ENCODE data around the gene SLC39A11. TPM values are rescaled to one million over a fixed set of nuclear protein-coding genes. Genes with fewer than 3 reads are reported as not detected.

Gene SLC39A11
- total RNA-seq, 1 experiment from 2014 or later: 57.1 TPM

GRCh38 chr17:72887917-72888316 is 204.6 kb downstream of the SLC39A11 start:
- no peaks in the 10 kb centered on the region for H3K27me3 ChIP-seq (ENCODE audit: insufficient read depth, low read depth)
- H4K20me1 ChIP-seq (ENCODE audit: insufficient read depth): no peaks in the 10 kb centered on the region
- no peaks in the 10 kb centered on the region for H3K4me1 ChIP-seq (replicated peaks; ENCODE audit: insufficient read depth)
- TF ChIP-seq EZH2 (IDR thresholded peaks at IDR 0.05; ENCODE audit: low read depth): no peak
- TF ChIP-seq, protein P1, sequence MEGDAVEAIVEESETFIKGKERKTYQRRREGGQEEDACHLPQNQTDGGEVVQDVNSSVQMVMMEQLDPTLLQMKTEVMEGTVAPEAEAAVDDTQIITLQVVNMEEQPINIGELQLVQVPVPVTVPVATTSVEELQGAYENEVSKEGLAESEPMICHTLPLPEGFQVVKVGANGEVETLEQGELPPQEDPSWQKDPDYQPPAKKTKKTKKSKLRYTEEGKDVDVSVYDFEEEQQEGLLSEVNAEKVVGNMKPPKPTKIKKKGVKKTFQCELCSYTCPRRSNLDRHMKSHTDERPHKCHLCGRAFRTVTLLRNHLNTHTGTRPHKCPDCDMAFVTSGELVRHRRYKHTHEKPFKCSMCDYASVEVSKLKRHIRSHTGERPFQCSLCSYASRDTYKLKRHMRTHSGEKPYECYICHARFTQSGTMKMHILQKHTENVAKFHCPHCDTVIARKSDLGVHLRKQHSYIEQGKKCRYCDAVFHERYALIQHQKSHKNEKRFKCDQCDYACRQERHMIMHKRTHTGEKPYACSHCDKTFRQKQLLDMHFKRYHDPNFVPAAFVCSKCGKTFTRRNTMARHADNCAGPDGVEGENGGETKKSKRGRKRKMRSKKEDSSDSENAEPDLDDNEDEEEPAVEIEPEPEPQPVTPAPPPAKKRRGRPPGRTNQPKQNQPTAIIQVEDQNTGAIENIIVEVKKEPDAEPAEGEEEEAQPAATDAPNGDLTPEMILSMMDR (conservative IDR thresholded peaks at IDR 0.05): no peak
- H2AFZ ChIP-seq: no peak overlapping the region
- H3K36me3 ChIP-seq (ENCODE audit: low read depth): no peaks in the 10 kb centered on the region
- no peaks in the 10 kb centered on the region for H3K79me2 ChIP-seq (ENCODE audit: low read depth)
- DNase-seq: no peak
- H3K4me3 ChIP-seq: no peak overlapping the region
- no TSS peak for BruUV-seq (replicated peaks)
- H3K27ac ChIP-seq: no peak overlapping the region
- H3K9me2 ChIP-seq (ENCODE audit: insufficient read depth): no peaks in the 10 kb centered on the region; the same call in 1 of the 2 replicates
- ChIA-PET CTCF (interaction anchor here (0.6 kb wide), 1 partner anchor 361 kb away, joined by 3 read pairs; no protein-coding TSS in a partner anchor), POLR2A (ENCODE audit: unreplicated experiment) (no interaction called here)
- H3K4me2 ChIP-seq: no peak overlapping the region
- intact Hi-C loops (cut with micrococcal nuclease; ENCODE audit: unreplicated experiment): no loop called here
- no peaks in the 10 kb centered on the region for H3K9me3 ChIP-seq (ENCODE audit: insufficient read depth, low read depth)
- no peaks in the 10 kb centered on the region for H3F3A ChIP-seq (ENCODE audit: insufficient read depth, low read depth)

DNA sequence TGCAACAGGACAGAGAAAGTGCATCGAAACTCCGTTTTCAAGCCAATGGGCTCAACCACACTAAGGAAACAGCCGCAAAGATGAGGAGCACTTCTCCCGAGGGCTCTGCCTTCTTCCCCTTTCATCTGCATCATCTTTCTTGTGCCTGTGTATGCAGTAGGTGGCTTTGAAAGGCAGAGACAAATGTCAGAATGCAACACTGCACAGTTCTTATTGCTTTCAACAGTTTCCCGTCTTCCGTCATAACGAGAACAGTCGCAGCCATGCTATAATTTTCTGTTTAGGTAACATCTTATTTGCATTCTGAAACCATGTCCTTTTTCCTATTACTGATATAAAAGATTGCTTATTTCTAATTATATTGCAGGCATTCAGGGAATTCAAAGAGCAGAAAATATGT is 205.2 kb downstream of the SLC39A11 start:
- no peak overlapping the region for H3K27ac ChIP-seq
- DNase-seq: no peak
- H2AFZ ChIP-seq: no peak overlapping the region
- no TSS peak for BruUV-seq (replicated peaks)
- no peak overlapping the region for H3K4me2 ChIP-seq
- intact Hi-C loops (cut with micrococcal nuclease; ENCODE audit: unreplicated experiment): no loop called here
- no peaks in the 10 kb centered on the region for H3K4me1 ChIP-seq (replicated peaks; ENCODE audit: insufficient read depth)
- no peaks in the 10 kb centered on the region for H3K36me3 ChIP-seq (ENCODE audit: low read depth)
- CTCF ChIA-PET: no interaction called here
- no peaks in the 10 kb centered on the region for H4K20me1 ChIP-seq (ENCODE audit: insufficient read depth)
- no peak for TF ChIP-seq EZH2 (IDR thresholded peaks at IDR 0.05; ENCODE audit: low read depth)
- TF ChIP-seq, protein P1 (conservative IDR thresholded peaks at IDR 0.05): no peak
- no peaks in the 10 kb centered on the region for H3F3A ChIP-seq (ENCODE audit: insufficient read depth, low read depth)
- H3K4me3 ChIP-seq: no peak overlapping the region
- POLR2A ChIA-PET (ENCODE audit: unreplicated experiment): no interaction called here
- no peaks in the 10 kb centered on the region; the same call in 1 of the 2 replicates for H3K9me2 ChIP-seq (ENCODE audit: insufficient read depth)
- H3K79me2 ChIP-seq (ENCODE audit: low read depth): no peaks in the 10 kb centered on the region
- no peaks in the 10 kb centered on the region for H3K27me3 ChIP-seq (ENCODE audit: insufficient read depth, low read depth)
- H3K9me3 ChIP-seq (ENCODE audit: insufficient read depth, low read depth): no peaks in the 10 kb centered on the region

DNA sequence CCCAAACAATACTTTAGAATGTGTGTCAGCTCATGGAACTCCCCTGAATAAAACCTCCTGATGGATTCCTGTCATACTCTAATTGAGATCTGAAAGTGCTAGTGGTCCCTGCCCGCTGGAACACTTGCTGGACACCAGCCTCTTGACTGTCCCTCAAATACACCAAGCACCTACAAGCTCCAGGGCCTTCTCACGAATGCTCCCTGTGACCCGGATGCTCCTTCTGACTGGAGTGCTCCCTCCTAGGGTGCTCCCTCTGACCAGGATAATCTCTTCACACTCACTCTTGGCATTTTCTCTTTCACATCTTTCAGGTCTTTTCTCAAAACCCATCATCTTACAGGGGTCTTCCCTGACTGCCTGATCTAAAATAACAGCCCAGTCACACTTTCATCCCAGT is 205.9 kb downstream of the SLC39A11 start:
- Histone ChIP-seq H3K9me3 (ENCODE audit: insufficient read depth, low read depth) (no peaks in the 10 kb centered on the region), H3K4me1 (replicated peaks; ENCODE audit: insufficient read depth) (no peaks in the 10 kb centered on the region), H3K4me3 (no peak overlapping the region), H3K27ac (no peak overlapping the region), H3K4me2 (no peak overlapping the region), H3K79me2 (ENCODE audit: low read depth) (no peaks in the 10 kb centered on the region), H3F3A (ENCODE audit: insufficient read depth, low read depth) (no peaks in the 10 kb centered on the region), H2AFZ (no peak overlapping the region), H3K27me3 (ENCODE audit: insufficient read depth, low read depth) (no peaks in the 10 kb centered on the region), H3K9me2 (ENCODE audit: insufficient read depth) (no peaks in the 10 kb centered on the region; the same call in 1 of the 2 replicates), H3K36me3 (ENCODE audit: low read depth) (no peaks in the 10 kb centered on the region), H4K20me1 (ENCODE audit: insufficient read depth) (no peaks in the 10 kb centered on the region)
- no peak for DNase-seq
- BruUV-seq (replicated peaks): no TSS peak
- ChIA-PET POLR2A (ENCODE audit: unreplicated experiment) (no interaction called here), CTCF (no interaction called here)
- intact Hi-C loops (cut with micrococcal nuclease; ENCODE audit: unreplicated experiment): no loop called here
- TF ChIP-seq EZH2 (IDR thresholded peaks at IDR 0.05; ENCODE audit: low read depth): no peak
- TF ChIP-seq, protein P1 (conservative IDR thresholded peaks at IDR 0.05): no peak

Measured in PC-9 (cell line).